Mucosa of gallbladder (tissue), 1 donor: Measurements from ENCODE around the gene GTF2H2C. TPM values are rescaled to one million over a fixed set of nuclear protein-coding genes. Genes with fewer than 3 reads are reported as not detected.
"Not testable (repeated sequence)": the region's sequence is repeated elsewhere in the genome, so short reads cannot be mapped to it uniquely, and the experiment has no call there.

ENCODE experiments used
- DNase-seq: peaks from one replicate; pipeline ENCODE4 v3.0.0-alpha.2; 2020; ENCODE audit warnings: low spot score
- total RNA-seq: library from RNA; stranded (reverse); gene quantifications from one replicate; pipeline ENCODE4 v1.2.1, GENCODE V29; 2021
- donor health status: DM: no; HTN: no; CAD: no.

The GTF2H2C gene
- total RNA-seq, 1 donor from 2014 or later, result 21.6 TPM

DNA sequence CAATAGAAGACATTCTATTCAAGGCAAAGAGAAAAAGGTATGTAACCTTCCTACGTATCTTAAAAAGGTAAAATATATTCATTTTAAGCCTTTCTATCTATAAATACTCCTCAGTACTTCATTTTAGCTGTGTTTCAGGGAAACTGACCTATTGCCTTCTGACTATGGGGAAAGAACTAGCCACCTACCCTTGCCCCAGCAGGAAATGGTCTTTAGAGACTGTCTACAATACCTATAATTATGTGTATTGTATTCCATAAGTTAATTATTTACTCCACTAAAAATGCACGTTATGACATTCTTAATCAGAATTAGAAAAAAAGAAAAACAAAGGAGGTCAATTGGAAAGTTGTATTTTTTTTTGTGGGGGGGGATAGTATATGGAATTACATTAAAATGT, 6.2 kb downstream of the GTF2H2C start:
- not testable (repeated sequence) for DNase-seq

DNA sequence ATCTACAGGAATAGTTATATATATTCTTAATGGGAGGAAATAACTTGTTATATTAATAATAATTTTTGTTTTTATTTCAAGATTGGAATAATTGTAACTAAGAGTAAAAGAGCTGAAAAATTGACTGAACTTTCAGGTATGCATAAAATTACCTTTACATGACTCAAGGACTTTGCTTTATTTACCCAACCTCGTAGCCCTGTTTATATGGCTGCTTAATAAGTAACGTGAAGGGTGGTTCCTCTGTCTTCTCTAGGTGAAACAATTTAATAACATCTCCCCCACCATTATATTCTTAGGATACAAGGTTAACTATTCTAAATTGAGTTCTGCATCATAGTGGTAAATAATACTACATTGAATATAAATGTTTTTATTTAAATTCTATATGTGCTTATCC, 8.1 kb downstream of the GTF2H2C start:
- not testable (repeated sequence) for DNase-seq

DNA sequence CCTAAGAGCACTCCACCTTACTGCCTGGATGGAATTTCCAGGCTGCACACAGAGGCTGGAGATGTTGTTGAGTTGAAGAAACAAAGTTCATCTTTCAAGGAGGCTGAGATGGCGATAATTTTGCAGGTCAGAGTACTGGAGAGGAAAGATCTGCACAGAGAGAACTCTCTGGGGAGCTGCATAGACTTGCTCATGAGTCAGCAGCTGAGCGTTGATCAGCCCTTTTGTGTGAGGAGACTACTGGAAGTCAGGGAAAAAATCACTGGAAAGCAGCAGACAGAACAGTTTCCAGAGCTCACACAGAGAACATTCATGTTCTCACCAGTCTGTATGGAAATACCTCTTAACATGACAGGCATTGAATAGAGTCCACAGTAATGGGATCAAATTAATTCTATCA, 23.4 kb downstream of the GTF2H2C start:
- not testable (repeated sequence) for DNase-seq

DNA sequence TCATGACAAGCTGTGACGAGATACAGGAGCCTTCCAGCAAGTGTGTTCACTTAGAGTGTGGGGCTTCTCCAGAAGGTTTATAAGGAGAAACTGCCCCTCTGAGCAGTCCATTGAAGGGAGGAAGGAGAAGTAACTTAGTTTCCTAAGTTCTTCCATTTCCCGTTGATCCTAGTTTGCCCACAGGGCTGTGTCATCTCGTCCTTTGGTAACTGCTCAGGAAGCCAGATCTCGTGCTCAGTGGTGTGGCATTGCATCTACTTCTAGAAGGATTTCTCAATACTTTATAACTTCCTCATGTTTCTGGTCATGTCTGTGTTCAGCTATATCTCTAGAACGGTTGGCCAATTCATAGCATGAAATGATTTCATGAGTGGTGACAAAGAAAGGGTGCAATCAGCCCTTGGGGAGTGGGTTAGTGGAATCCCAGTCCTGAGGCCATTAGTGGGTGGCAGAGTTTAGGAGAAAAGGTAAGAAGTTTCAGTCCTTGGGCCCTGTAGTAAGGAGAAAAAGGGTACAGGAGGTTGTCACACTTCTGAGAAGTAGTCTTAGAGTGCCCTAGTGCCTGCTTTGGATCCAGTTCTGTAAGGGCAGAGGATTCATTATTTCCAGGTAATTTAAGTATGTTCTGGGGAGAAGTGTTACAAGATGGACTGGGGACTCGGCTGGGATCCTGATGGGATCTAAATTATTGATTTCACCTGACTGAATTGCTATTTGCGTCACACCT, 36.3 kb downstream of the GTF2H2C start:
- not testable (repeated sequence) for DNase-seq

DNA sequence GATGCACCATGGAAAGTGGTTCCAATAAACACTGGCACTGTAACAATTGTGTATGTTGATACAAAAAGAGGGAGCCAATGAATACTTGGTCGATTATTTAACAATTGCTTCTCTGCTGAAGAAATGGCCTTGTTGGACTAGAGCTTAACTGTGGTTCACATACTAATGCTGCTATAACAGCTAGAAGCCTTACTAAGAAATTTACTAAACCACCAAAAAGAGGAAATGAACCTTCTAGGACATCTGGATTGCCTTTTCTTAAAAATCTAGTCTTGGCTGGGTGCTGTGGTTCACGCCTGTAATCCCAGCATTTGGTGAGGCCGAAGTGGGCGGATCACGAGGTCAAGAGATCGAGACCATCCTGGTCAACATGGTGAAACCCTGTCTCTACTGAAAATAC, 42.0 kb downstream of the GTF2H2C start:
- not testable (repeated sequence) for DNase-seq

DNA sequence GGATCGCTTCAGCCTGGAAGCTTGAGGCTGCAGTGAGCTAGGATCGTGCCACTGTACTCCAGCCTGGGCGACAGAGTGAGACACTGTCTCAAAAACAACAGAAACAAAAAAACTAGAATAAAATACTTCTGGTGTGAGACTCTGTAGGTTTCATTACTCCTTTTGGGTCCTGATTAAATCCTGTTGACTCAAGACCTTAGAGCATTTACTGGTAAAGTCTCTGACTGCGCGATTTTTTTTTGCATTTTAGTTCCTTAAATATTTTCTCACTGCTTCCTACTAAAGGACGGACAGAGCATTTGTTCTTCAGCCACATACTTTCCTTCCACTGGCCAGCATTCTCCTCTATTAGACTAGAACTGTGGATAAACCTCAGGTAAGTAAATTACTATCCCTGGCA, 46.8 kb downstream of the GTF2H2C start:
- DNase-seq, result not testable (repeated sequence)

DNA sequence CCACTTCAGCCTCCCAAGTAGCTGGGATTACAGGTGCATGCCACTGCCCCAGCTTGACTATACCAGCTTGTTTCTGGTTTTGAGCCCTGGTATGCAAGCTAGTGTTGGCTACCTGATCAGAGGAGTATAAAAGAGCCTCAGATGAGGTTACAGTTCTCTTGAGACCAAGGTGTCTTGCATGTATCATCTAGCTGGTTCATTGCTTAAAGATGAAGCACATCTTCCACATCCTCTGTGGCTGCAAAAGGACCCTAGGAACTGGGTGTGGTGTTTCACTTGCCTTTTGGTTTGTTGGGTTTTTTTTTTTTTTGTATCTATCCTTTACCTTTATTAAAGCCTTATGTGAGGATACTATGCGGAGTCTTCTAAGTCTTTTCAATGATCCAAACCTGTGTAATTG, 47.8 kb downstream of the GTF2H2C start:
- DNase-seq, result not testable (repeated sequence)

DNA sequence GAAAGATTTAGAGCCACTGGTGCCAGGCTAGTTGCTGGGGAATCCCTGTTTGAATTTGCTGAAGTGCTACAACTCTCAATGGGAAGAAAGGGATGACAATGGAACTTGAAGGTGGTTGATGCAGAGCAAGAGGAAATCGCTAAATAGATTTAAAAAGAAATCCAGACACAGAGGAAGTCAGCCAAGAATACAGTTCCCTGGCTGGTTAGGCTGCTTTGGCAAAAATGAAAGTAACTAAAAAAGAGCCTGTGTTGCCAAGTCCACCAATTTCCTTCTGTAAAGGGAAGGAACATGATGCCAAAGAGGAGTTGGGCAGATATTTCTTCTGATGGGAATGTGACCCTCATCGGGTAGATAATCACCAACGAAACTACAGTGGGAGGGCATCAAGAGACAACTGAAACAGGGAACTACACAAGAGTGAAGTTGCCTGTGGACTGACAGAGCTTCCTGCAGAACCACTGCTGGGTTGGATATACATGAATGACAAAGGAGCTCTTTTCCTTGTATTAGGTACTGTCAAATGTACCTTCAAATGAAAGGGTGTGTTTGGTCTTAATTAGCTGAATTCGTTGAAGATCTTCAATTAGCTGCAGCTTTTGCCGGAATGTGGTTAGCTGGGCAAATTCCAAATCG, 49.0 kb downstream of the GTF2H2C start:
- DNase-seq, result not testable (repeated sequence)

DNA sequence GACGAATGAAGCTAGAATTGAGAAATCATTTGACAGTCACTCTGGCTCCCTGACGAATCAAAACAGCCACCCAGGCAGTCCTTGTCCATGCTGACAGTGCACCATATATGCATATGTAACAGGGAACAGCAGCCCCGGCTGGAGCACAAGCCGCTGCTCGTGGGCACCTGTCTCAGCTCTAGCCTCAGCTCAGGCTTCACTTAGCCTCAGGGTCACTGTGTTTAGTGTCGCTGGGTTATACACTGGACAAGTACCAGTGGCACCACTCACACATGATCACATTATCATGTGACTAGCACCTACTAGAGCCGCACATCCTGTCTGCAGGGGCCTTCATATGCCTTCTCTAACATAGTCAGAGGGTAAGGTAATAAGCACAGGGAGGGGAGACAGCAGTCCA, 54.9 kb downstream of the GTF2H2C start:
- not testable (repeated sequence) for DNase-seq

DNA sequence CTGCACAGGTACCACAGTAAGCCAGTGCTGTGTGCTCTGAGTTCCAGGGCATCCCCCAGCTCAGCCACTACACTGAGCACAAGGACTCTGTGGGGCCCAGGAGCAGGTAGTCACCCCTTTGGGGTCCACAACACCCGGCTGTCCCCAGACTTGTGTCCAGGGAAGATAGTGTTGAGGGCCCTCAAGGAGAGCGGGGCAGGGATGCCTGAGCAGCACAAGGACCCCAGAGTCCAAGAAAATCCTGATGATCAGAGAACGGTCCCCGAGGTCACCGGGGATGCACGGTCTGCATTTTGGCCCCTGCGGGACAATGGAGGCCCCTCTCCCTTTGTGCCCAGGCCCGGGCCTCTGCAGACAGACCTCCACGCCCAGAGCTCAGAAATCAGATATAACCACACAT, 71.9 kb downstream of the GTF2H2C start:
- not testable (repeated sequence) for DNase-seq

Other genes with a start within 250 kb of the GTF2H2C start
- 12.3 TPM for gene CCDC125, start 227.4 kb upstream of the GTF2H2C start, total RNA-seq
- 32.4 TPM for gene AK6, start 190.7 kb upstream of the GTF2H2C start, total RNA-seq
- gene TAF9, start 190.7 kb upstream of the GTF2H2C start, total RNA-seq, result 31.7 TPM
- 20.0 TPM for gene RAD17, start 190.4 kb upstream of the GTF2H2C start, total RNA-seq
- gene MARVELD2, start 145.1 kb upstream of the GTF2H2C start, total RNA-seq, result 47.1 TPM
- gene OCLN, start 67.4 kb upstream of the GTF2H2C start, total RNA-seq, result 152 TPM